ENCODE measurements around the gene LDB3.
A peak's percentile ranks its signal among the peaks of the same experiment; 100 is the strongest.

Gene LDB3

DNA sequence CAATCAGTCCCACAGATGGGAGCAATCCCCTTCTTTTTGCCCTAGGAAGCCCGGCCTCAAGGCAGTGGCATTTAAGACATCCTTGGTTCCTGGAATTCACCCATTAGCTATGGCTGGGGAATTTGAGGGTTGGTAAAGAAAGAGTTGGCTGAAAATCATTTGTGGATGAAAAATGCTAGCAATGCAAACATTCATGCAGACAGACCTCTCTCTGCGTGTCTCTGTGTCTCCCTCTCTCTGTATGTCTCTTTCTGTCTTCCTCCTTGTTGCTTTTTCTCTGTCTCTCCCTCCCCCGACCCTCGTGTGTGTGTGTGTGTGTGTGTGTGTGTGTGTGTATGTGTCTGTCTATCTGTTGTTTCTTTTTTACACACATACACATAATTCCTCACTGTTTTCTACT is 19.4 kb downstream of the LDB3 start:
- no peak for DNase-seq

DNA sequence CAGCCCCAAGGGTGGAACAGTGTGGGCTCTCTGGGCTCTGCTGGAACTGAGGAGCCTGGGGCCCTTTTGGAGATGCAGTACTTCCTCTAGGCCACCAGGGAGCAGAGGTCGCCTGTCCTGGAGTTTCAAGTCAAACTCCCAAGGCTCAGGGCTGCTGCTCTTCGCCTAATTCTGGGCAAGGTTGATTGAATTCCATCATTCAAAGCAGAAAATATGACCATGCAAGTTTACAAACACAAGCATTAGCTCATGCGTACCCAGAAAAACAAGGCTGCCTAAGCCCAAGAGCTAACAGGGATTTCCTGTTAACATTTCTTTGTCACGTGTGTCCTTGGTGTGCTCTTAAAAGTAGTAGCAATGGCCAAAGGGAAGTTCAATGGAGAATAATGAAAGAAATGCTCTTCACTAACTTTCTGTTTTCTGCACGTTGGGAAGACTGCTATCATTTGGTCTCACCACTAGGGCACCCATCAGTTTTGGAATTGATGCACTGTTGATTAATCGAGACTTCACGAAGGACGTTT is 20.1 kb downstream of the LDB3 start:
- peak; percentile 44 to 48 for DNase-seq

DNA sequence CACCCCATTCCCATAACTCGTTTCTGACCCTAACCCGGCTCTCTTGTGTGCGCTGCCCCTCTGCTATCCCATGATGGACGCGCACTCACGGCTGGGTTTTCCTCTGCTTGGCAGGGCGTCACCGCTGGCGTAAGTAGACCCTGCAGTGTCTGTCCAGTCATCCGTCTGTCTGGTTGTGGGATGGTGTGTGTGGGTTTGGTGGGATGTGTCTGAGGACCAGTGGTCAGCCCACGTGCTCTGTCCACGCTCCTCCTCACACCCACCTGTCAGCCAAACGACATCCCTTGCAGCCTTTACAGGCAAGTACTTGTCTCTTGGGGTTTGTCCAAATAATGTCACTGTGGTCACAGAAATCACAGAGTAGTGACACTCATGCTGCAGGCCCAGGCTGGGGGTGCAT is 20.8 kb downstream of the LDB3 start:
- DNase-seq = no peak

DNA sequence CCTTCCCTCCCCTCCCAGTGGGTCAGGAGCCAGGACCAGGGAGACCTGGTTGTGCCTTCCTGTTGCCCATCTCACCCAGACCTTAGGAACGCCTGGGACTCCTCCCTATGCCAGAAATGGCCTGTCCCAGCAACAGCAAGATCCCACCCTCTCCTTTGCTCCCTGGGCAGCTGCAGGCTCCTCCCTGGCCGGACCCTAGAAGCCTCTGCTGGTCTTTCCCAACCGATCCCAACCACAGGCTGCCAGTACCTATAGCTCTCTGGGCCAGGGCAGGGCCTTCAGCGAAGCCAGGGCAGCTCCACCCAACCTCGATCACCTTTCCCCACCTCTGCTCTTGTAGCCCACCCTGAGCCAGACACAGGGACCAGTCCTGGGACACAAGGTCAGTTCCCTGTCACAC is 21.9 kb downstream of the LDB3 start:
- no peak for DNase-seq

DNA sequence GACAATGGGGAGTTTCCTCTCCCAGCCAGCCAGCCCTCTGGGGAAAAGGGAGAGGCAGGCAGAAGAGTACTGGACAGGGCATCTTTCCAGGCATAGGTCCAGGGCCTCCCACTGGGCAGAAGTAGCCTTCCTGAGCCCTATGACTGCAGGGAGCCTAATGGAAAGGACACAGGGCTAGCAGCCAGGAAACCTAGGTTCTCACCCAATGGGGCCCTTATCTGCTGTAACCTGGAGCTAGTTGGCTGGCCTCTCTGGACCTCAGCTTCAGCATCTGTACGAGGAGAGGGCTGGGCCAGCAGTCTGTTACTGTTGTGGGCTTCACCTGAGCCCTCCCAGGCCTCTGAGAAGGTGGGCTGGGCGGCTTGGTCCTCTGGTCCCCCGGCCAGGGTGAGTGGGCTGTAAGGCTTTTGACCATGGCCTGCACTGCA is 22.4 kb downstream of the LDB3 start:
- no peak for DNase-seq

DNA sequence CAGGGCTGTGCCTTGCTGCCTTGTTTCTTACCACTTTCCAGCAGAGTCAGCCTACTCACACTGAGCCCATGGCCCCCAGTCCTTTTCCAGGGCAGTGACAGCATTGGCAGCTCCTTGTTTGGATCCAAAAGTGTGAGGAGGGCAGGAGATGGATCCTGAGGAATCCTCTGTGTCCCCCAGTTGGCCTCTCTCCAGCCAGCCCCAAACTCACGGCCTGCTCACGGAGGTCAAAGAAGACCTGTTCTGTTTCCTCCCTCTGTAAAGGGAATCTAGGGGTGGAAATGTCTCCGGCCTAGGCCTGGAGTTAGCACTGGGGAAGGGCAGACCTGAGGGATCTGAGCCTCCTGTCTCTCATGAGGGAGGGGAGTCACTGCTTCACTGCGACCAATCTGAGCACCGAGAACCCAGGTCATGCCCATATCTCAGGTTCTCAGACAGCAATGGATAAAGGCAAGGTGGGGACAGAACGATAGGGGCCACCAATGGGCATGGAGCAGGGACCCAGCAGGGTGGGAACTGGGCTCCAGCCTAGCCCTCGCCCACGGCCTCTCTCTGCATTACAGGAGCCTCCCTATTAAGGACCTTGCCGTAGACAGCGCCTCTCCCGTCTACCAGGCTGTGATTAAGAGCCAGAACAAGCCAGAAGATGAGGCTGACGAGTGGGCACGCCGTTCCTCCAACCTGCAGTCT is 23.2 kb downstream of the LDB3 start:
- DNase-seq = no peak

DNA sequence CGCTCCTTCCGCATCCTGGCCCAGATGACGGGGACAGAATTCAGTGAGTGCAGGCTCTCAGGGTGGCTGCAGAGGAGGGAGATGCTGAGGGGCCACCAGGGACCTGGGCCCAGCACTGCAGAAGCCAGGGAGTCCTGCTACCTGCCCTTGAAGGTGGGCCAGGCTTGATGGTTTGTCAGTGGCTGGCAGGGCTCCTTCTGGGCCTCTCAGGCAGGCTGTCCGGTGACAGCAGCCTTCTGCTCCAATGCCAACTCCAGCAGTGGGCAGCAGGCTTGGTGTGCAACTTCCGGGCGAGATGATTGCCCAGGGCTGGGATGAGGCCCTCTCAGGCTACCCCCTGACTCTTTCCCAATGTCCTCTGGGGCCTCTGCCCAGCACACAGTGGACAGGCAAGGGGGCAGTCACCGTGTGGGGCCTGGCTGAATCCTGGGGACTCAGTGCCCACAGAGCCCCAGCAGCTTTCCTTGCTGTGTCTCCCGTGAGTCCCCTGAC is 23.8 kb downstream of the LDB3 start:
- no peak for DNase-seq

DNA sequence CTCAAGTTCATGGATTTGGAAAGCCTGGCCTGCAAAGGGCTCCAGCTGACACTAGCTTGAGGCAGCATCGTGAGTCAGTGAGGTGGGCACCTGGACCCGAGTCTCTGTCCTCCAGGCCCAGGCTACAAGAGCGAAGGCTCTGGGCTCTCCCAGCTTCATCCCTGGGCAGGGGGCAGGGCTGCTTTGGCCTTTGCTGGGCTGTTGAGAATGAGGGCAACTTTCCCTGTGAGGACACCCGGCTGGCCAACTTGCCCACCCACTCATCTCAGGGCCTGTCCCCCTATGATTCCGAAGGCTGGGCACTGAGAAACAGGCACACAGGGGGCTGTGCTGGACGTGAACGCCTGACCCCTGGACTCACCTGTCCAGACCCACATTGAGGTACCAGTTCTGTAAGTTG is 24.4 kb downstream of the LDB3 start:
- no peak for DNase-seq

DNA sequence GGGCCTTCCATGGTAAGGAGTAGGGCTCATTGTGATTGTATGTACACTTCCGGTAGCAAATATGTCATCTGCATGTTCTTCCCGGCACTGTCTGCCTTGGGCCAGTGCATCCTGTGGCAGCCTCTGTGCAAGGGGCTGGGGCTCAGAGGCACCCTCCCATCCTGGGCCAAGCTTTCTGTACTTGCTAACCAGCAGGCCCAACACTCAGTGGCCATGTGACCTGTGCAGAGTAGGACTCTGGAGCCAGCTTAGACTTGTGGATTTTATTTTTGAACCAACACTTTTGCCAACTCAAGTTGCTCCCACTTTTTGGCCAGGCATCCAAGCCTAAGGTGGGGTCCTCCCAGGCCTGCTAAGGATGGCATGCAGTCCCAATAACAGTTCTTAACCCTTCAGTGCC is 25.0 kb downstream of the LDB3 start:
- DNase-seq = no peak

DNA sequence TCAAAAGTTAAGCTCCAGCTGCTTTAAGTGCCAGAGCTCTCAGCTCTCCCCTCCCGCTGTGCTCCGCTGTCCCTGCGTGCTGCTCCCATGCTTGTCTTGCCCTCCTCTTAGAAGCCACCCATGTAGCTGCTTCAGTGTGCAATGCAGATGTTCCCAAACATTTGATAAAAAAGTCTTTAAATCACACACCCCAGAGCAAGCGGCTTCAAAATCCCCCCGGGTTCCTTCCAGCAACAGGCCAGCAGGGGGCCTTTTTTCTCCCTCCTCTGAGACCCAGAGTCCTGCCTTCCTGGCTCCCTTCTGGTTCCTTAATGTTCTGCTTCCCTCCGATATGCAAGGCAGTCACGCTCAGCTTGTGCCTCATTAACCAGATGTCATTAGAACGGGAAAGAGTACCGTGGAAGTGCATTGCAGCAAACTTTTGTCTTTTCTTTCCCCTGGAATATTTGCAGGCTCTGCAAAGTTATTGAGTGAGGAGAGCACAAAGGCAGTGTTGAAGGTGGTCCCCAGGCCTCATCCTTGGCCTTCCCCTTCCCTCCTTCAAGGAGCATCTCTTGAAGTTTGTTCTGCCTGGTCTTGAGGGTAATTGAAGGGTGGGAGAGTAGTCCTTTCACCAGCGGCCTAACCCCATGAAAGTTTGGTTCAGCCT is 25.5 kb downstream of the LDB3 start:
- DNase-seq = peak; percentile 26 to 35

DNA sequence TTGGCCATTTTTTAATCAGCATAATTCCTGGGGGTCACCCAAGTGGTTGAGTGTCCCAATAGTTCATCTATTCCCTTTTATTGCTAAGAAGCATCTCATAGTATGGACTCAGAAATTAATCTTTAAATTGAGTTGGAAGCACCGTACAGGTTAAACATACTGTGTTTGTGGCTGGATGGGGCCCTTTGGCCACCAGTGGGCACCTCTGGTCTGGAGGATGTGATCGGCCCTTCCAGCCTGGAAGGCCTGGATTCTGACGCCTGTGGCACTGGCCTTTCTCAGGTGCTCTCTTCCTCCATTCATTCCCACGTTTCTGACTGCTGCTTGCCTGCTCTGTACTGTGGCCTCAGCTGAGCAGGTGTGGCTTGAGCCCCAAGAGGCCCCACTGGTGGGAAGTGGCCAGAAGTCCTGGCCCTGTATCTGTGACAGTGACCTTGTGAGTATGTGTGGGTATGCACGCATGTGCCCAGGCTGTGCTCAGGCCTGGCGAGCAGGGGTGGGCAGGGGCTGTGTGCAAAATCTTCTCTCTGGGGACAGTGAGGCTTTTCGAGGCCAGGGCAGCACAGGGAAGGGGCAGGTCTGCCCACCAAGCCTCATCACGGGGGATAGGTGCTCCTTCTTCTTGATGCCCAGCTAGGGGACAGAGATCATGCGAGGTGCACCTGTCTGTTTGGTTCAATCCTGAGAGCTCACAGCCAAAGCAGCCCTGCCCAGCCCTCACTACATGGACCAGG is 30.1 kb downstream of the LDB3 start:
- DNase-seq = no peak

DNA sequence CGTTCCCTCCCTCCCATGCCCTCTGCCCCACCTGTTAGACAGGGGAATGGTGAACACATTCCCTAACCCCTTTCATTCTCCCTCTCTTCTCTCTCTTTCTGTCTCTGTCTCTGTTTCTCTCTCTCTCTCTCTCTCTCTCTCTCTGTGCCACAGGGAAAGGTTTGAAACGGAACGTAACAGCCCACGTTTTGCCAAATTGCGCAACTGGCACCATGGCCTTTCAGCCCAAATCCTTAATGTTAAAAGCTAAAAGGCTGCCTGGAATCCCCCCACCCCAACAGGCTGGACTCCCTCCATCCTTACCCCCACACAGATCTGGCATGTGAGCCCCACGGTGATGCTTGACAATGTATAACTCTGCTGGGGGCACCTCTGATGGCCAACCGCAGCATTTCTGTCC is 30.8 kb downstream of the LDB3 start:
- DNase-seq = no peak

DNA sequence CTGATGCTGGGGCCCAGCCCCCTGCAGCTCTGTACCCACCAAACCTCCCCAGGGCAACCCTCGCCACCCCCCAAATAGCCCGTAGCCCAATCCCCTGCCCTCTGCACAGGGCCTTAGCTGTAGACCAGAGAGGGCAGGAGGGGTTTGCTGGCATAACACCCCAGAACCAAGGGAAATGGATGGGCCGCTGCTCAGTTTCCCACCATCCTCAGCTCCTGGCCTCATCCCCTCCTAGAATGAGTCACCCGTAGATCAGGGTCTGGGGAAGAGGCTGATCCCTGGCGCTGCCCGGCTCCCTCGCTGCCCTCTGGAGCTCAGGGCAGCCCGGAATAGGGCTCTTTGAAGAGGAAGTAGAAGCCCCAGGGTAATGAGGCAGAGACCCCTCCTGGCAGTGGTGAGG is 31.2 kb downstream of the LDB3 start:
- no peak for DNase-seq

DNA sequence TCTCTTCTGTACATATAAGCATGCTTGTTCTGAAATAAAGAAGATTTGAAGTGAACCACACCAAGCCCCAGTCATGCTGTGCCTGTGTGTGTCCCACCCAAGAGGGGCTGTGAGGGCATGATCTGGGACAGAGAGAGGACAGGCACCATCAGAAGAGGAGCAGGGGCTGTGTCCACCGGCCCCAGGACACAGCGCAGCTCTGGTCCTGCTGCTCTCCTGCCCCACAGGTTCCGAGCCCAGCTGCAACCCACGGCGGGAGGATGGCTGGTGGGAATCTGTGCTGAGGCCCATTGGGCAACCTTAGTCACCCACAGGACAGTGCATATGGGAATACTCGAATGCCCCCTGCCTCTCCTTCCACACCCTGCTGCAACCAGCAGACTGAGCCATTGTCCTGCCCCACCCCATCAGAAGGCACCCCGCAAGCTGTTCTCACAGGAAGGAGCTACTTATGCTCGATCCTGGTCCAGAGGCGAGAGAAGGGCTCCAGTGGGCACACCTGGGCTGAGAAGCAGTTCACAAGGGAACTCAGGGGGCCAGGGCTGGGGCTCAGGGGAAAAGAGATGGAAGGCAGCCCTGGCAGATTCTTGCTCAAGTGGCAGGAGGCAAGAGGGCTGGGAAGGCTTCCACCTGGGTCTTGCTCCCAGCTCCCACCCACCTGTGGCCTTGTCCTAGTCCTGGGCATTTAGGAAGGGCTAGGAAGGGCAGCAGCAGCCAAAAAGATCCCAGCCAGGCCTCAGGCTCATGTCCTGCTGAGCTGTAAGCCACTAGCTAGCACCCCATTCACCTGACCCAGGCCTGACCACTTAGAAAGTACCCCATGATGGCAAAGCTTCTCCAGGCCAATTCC is 31.9 kb downstream of the LDB3 start:
- DNase-seq = no peak

DNA sequence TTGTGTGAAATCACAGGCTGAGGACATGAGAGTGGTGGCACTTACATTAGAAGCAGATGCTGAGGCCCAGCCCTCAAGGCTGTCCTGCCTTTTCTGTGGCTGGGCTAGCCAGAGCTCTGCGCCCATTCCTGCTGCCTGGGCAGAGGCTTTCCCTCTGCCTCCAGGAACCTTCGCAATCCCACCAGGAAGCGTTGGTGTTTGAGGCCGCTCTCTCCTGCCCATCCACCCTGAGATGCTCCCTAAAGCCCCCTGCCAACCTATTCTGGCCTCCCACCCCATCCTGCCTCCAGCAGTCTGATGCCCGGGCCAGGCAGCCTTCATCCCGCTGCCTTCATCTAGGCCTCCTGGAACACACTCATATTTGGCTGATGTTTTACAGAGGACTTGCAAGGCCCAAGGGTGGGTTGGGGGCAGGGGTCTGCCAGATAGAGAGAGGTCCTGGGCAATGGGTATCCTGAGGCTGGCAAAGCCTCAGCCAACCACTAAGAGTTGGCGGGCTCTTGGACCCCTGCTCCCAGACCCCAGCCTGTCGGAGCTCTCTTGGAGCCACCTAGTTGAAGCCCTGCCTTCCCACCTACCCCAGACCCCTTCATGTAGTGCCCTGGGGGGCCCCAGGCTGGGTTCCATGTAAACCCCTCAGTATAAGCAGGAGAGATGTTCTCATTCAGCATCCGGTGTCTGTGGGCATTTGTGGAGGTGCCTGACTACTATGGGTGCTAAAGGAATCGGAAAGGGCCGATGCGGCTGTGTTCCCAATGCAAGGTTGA is 32.7 kb downstream of the LDB3 start:
- no peak for DNase-seq

DNA sequence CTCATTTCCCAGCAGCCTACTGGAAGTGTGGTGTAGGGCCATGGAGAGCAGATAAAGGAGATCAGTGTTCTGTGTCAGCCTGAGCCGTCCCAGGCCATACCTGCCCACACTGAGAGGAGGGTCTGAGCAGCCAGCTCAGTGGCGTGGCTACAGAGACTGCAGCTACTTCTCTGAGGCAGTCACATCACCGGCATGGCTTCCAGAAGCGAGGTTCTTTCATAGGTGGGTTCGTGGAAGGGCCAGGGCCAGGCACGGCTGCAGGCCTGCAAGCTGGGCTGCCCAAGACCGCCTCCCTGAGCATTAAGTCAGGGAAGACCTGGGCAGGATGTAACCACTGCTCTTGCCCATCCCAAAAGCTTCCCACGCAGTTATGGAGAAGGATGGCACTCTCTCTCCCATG is 34.9 kb downstream of the LDB3 start:
- no peak for DNase-seq

DNA sequence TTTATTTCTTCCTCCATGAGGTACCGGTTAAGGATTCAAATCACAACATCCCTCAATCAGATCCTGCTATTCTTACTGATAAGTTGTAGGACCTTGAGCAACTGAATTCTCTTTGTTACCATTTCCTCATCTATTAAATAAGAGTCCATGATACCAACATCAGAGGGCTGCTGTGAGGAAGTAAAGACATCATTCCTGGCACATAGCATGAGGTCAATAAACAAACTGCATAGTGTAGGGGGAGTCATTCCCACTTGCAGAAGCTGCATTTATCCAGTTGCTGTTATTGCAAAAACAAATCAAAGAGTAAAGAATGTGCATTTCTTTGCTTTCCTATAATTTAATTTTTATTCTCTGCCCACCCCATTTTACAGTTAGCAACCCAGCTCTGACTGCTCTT is 36.8 kb downstream of the LDB3 start:
- DNase-seq = no peak

DNA sequence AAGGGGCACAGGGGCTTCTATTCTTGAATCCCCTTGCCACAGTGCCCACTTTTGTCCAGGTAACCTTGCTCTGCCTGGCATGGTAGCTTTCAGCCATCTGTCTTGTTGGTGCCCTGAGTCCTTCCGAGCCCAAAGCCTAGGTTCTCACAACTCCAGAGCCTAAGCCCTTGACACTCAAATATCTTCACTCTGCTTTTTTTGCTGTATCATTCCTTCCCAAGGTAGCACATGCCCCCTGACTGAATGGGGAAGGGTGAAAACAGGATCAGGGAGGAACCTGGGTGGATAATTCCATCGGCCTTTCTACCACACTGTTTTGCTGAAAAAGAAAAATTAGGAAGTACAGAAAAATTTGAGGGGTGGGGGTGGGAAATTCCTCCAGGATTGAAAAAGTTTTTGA is 37.6 kb downstream of the LDB3 start:
- no peak for DNase-seq

DNA sequence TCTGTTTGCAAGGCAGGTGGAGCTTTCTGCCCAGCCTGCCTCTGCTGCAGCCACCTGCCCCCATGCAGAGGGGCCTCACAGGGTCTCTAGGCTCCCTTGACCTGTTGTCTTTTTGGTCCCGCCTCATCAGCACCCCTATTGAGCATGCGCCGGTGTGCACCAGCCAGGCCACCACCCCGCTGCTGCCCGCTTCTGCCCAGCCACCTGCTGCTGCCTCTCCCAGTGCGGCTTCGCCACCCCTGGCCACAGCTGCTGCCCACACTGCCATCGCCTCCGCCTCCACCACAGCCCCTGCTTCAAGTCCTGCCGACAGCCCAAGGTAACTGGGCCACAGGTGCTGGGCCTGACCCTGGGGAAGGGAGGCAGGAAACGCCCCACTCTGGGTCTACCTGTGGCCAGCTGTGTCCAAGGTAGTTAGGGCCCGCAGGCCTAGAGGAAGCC is 38.1 kb downstream of the LDB3 start:
- DNase-seq = no peak

DNA sequence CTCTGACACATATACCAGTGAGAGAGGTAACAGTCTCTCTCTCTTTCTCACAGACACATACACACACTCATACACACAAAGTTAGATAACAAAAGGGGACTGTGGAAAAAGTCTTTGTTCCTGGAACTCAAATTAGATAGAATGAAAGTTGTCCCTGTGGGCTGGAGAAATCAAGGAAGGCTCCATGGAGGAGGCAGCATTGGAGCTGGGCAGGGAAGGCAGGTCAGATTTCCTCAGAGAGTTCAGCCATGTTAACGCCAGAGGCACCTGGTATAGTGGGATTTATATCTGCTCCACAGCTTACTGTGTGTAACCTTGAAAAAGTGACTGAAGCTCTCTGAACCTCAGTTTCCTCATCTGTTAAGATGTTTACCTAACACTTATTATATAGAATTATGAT is 38.7 kb downstream of the LDB3 start:
- no peak for DNase-seq

DNA sequence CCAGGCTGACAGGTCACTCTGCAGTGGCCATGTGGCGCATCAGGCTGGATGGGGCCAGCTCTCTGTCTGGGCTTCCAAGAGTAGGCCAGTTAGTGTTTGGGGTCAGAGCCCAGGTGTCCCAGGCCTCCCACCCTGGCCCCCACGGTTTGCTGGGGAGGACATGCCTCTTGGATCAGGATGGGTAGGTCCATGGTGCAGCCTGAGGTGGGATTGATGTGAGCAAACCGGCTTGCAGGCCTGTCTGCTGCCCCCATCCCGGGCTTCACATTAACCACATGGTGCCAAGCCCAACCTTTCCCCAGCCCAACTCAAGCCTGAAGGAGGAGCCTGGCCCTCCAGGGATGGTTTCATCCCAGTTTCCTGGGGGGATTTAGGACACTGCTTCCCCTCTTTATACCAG is 39.2 kb downstream of the LDB3 start:
- no peak for DNase-seq

All from activated CD4-positive, alpha-beta T cell treated with anti-CD3 and anti-CD28 coated beads for 4 hours (primary cell).